ENCODE results near the gene ARMH1. TPM values are rescaled to one million over a fixed set of nuclear protein-coding genes. Genes with fewer than 3 reads are reported as not detected.

Gene ARMH1
- polyA plus RNA-seq, 1 of the 3 experiments (the other 2 are of a cell fraction): 6.6 TPM

- Histone ChIP-seq H2AFZ (ENCODE audit: low read depth) (no peak overlapping the region), H3K9me3 (no peaks in the 10 kb centered on the region), H3K79me2 (ENCODE audit: insufficient read depth) (no peaks in the 10 kb centered on the region), H3K4me2 (no peak overlapping the region), H3K9ac (no peak overlapping the region), H3K36me3 (replicated peaks in 1 of 2; ENCODE audit: control insufficient read depth in 1 of 2, insufficient read depth in 2 of 2, low read length in 1 of 2) (peaks cover 0 to 34% of the 10 kb centered on the region in 2 experiments), H3K27me3 (ENCODE audit: insufficient read depth) (no peaks in the 10 kb centered on the region), H3F3A (replicated peaks; ENCODE audit: insufficient read depth) (peaks cover 4% of the 10 kb centered on the region), H3K4me3 (ENCODE audit: low read depth in 2 of 2, low read length in 1 of 2) (peak overlapping the region in 1 of 2 experiments; percentile 35; a peak in 1 of 4 replicates), H3K4me1 (ENCODE audit: control insufficient read depth in 1 of 2, insufficient read depth in 2 of 2, low read depth in 1 of 2, low read length in 1 of 2) (peaks cover 0 to 31% of the 10 kb centered on the region in 2 experiments; a peak in 1 of 4 replicates), H3K9me2 (no peaks in the 10 kb centered on the region), H3K27ac (ENCODE audit: low read depth in 2 of 2, low read length in 1 of 2) (no peak overlapping the region), H4K20me1 (ENCODE audit: insufficient read depth) (no peaks in the 10 kb centered on the region)
- ChIA-PET POLR2A (interaction anchor here (0.6 to 6.0 kb wide), 6 partner anchors 10 to 435 kb away, joined by 3 to 50 read pairs (median 5); partner anchors contain the start of gene RNU5D-1), CTCF (interaction anchor here (0.6 to 7.5 kb wide), 62 partner anchors 10 to 875 kb away, joined by 3 to 163 read pairs (median 4); partner anchors contain the start of genes ARMH1 and TMEM53)
- TF ChIP-seq SIN3A (IDR thresholded peaks at IDR 0.05; ENCODE audit: borderline replicate concordance, low read depth, low read length) (no peak), ELF1 (IDR thresholded peaks at IDR 0.05) (no peak), YY1 (IDR thresholded peaks at IDR 0.05; ENCODE audit: low read depth) (no peak), MEF2A (IDR thresholded peaks at IDR 0.05; ENCODE audit: borderline replicate concordance, low read depth) (no peak), RFX5 (IDR thresholded peaks at IDR 0.05; ENCODE audit: low read length) (no peak), TCF12 (IDR thresholded peaks at IDR 0.05) (no peak), SMC3 (IDR thresholded peaks at IDR 0.05; ENCODE audit: low read depth, low read length) (peak; percentile 89), GABPA (IDR thresholded peaks at IDR 0.05; ENCODE audit: low read depth) (no peak), JUND (IDR thresholded peaks at IDR 0.05) (no peak), IRF3 (IDR thresholded peaks at IDR 0.05; ENCODE audit: low read depth, low read length) (no peak), EZH2phosphoT487 (IDR thresholded peaks at IDR 0.05; ENCODE audit: borderline replicate concordance, low read depth) (no peak), RXRA (IDR thresholded peaks at IDR 0.05; ENCODE audit: borderline replicate concordance, low read depth) (no peak), RCOR1 (IDR thresholded peaks at IDR 0.05; ENCODE audit: low read length) (peak; percentile 27; the same call in 1 of the 2 replicates), RAD21 (IDR thresholded peaks at IDR 0.05; ENCODE audit: low read length) (peak; percentile 98)
- TF ChIP-seq, protein P1, sequence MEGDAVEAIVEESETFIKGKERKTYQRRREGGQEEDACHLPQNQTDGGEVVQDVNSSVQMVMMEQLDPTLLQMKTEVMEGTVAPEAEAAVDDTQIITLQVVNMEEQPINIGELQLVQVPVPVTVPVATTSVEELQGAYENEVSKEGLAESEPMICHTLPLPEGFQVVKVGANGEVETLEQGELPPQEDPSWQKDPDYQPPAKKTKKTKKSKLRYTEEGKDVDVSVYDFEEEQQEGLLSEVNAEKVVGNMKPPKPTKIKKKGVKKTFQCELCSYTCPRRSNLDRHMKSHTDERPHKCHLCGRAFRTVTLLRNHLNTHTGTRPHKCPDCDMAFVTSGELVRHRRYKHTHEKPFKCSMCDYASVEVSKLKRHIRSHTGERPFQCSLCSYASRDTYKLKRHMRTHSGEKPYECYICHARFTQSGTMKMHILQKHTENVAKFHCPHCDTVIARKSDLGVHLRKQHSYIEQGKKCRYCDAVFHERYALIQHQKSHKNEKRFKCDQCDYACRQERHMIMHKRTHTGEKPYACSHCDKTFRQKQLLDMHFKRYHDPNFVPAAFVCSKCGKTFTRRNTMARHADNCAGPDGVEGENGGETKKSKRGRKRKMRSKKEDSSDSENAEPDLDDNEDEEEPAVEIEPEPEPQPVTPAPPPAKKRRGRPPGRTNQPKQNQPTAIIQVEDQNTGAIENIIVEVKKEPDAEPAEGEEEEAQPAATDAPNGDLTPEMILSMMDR (IDR thresholded peaks at IDR 0.05): peak; percentile 93
- TF ChIP-seq, protein P2, sequence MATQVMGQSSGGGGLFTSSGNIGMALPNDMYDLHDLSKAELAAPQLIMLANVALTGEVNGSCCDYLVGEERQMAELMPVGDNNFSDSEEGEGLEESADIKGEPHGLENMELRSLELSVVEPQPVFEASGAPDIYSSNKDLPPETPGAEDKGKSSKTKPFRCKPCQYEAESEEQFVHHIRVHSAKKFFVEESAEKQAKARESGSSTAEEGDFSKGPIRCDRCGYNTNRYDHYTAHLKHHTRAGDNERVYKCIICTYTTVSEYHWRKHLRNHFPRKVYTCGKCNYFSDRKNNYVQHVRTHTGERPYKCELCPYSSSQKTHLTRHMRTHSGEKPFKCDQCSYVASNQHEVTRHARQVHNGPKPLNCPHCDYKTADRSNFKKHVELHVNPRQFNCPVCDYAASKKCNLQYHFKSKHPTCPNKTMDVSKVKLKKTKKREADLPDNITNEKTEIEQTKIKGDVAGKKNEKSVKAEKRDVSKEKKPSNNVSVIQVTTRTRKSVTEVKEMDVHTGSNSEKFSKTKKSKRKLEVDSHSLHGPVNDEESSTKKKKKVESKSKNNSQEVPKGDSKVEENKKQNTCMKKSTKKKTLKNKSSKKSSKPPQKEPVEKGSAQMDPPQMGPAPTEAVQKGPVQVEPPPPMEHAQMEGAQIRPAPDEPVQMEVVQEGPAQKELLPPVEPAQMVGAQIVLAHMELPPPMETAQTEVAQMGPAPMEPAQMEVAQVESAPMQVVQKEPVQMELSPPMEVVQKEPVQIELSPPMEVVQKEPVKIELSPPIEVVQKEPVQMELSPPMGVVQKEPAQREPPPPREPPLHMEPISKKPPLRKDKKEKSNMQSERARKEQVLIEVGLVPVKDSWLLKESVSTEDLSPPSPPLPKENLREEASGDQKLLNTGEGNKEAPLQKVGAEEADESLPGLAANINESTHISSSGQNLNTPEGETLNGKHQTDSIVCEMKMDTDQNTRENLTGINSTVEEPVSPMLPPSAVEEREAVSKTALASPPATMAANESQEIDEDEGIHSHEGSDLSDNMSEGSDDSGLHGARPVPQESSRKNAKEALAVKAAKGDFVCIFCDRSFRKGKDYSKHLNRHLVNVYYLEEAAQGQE (IDR thresholded peaks at IDR 0.05; ENCODE audit: low read depth, low read length): no peak
- 34% methylated on average over 6 of the region's 7 CpGs for WGBS (ENCODE audit: low lambda C conversion rate)
- DNase-seq: peak; percentile 88
Observed at GRCh38 chr1:44652445-44653106, 21.9 kb upstream of the ARMH1 start.
